Stimulated activated CD4-positive, alpha-beta T cell treated with anti-CD3 and anti-CD28 coated beads, TNF-alpha, amount 100 ng/mL, for 48 hours (primary cell): ENCODE measurements around the gene CHRNE.

ENCODE experiments used
- DNase-seq, 3 donors: peaks; one replicate each; pipeline ENCODE4 v3.0.0-alpha.2; 2020; ENCODE audit warnings: low read depth in 3 of 3

The CHRNE gene

GRCh38 chr17:4854111-4854681, 48.7 kb downstream of the CHRNE start:
- DNase-seq = no peak

- DNase-seq = no peak
Measured at GRCh38 chr17:4853208-4853671, 49.7 kb downstream of the CHRNE start.

DNA sequence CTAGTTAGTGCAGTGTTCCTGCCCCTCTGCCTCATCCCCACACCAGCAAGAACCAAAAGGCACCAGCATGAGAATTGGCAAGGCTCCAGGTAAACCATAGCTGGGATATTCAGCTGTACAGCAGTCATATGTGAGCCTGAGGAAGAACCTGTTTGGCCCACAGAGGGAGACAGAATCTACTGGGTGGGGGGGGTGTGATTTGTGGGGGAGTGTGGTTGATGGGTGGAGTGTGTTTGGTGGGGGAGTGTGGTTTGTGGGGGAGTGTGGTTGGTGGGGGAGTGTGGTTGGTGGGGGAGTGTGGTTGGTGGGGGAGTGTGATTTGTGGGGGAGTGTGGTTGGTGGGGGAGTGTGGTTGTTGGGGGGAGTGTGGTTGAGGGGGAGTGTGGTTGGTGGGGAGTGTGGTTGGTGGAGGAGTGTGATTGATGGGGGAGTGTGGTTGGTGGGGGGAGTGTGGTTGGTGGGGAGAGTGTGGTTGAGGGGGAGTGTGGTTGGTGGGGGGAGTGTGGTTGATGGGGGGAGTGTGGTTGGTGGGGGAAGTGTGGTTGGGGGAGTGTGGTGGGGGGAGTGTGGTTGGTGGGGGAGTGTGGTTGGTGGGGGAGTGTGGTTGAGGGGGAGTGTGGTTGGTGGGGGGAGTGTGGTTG, 50.2 kb downstream of the CHRNE start:
- no peak for DNase-seq

DNA sequence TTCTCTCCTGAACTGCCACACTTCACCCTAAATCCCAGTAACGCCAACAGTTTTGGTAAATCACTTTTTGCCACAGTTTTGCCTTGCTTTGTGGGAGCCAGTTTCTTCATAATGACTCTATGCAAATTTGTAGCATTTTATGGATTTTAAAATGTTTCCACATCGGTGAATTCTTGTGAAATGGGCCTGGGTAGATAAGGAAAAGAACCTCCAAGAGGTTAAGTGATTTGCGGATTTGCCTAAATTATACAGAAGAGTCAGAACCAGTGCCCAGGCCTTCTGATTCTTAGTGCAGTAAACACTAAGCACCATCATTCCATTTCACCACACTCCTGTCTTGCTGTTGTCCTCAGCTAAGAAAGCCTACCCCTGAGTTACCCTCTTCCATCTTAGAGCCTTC, 51.8 kb downstream of the CHRNE start:
- DNase-seq = no peak

GRCh38 chr17:4850246-4850645, 52.7 kb downstream of the CHRNE start:
- no peak for DNase-seq

GRCh38 chr17:4849011-4849536, 53.8 kb downstream of the CHRNE start:
- no peak for DNase-seq
